Chondrocyte (in vitro differentiated cells): Measurements from ENCODE around the gene CPXM1. TPM values are rescaled to one million over a fixed set of nuclear protein-coding genes. Genes with fewer than 3 reads are reported as not detected.
"Not testable (repeated sequence)": the region's sequence is repeated elsewhere in the genome, so short reads cannot be mapped to it uniquely, and the experiment has no call there.

Experiments
- DNase-seq: peaks from one replicate; pipeline ENCODE4 v3.0.0; 2021; ENCODE audit warnings: mixed read lengths, low spot score
- H3K27ac Mint-ChIP-seq: one replicate; pipeline ENCODE4 v1.8.0; 2021; ENCODE audit warnings: mild to moderate bottlenecking, moderate library complexity, mixed read lengths; ENCODE audit not compliant: unreplicated experiment
- H3K27me3 Mint-ChIP-seq: 2 replicates; pipeline ENCODE4 v1.8.0; 2021; ENCODE audit warnings: low read depth, mixed read lengths
- H3K36me3 Mint-ChIP-seq: 2 replicates; pipeline ENCODE4 v1.8.0; 2021; ENCODE audit warnings: low read depth, mixed read lengths
- H3K4me1 Mint-ChIP-seq: 2 replicates; pipeline ENCODE4 v1.8.0; 2021; ENCODE audit warnings: low read depth, mild to moderate bottlenecking, mixed read lengths
- H3K4me3 Mint-ChIP-seq: one replicate; pipeline ENCODE4 v1.8.0; 2021; ENCODE audit warnings: mild to moderate bottlenecking, moderate library complexity, mixed read lengths; ENCODE audit not compliant: unreplicated experiment
- H3K9me3 Mint-ChIP-seq: 2 replicates; pipeline ENCODE4 v1.8.0; 2021; ENCODE audit warnings: low read depth, mixed read lengths
- total RNA-seq: library from RNA; stranded (reverse); gene quantifications from 3 replicates; pipeline ENCODE4 v1.2.1, GENCODE V29; 2021
- TF ChIP-seq, protein P1 (sequence below): fragments of 200-600 bp; sonication (generic); IDR thresholded peaks from 2 replicates; pipeline ENCODE4 v1.5.0; 2021; ENCODE audit warnings: antibody characterized with exemption, mild to moderate bottlenecking, moderate library complexity

CPXM1 gene
- total RNA-seq, 1 donor from 2014 or later: 6.3 TPM

DNA sequence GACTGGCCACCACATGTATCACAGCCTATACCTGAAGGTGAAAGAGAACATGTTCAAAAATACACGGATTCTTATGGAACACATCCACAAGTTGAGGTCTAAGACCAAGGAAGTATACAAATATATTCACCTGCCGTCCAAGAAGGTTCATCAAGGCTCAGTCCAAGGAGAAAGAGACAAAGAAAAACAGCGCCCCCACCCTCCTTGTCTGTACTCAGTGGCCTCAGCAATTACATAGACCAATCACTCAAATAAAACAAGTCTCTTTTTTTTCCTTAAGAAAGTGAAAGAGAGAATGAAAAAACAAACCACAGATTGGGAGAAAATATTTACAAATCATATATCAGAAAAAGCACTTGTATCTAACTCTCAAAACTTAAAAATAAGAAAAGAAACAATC lies 19.5 kb downstream of the CPXM1 start:
- Mint-ChIP-seq H3K4me1 (no peaks in the 10 kb centered on the region), H3K9me3 (no peaks in the 10 kb centered on the region), H3K4me3 (no peak overlapping the region), H3K36me3 (peaks cover 2% of the 10 kb centered on the region), H3K27ac (no peak overlapping the region), H3K27me3 (peaks cover 35% of the 10 kb centered on the region)
- TF ChIP-seq, protein P1, sequence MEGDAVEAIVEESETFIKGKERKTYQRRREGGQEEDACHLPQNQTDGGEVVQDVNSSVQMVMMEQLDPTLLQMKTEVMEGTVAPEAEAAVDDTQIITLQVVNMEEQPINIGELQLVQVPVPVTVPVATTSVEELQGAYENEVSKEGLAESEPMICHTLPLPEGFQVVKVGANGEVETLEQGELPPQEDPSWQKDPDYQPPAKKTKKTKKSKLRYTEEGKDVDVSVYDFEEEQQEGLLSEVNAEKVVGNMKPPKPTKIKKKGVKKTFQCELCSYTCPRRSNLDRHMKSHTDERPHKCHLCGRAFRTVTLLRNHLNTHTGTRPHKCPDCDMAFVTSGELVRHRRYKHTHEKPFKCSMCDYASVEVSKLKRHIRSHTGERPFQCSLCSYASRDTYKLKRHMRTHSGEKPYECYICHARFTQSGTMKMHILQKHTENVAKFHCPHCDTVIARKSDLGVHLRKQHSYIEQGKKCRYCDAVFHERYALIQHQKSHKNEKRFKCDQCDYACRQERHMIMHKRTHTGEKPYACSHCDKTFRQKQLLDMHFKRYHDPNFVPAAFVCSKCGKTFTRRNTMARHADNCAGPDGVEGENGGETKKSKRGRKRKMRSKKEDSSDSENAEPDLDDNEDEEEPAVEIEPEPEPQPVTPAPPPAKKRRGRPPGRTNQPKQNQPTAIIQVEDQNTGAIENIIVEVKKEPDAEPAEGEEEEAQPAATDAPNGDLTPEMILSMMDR: no peak
- DNase-seq: no peak

DNA sequence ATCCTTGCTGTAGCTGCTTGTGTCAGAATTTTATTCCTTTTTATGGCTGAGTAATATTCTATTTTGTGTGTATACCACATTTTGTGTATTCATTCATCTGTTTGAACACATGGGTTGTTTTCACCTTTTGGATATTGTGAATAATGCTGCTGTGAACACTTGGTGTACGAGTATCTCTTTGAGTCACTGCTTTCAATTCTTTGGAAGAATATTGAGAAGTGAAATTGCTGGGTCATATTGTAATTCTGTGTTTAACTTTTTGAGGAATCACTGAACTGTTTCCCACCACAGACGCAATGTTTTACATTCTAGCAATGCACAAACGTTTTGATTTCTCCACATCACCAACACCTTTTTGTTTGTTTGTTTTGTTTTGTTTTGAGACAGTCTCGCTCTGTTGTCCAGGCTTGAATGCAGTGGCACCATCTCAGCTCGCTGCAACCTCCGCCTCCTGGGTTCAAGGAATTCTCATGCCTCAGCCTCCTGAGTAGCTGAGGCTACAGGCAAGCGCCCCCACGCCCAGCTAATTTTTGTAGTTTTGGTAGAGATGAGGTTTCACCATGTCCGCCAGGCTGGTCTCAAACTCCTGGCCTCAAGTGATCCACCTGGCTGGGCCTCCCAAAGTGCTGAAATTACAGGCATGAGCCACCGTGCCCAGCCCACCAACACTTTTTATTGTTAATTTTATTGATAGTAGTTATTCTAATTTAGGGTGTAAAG lies 21.7 kb downstream of the CPXM1 start:
- Mint-ChIP-seq H3K4me1 (no peaks in the 10 kb centered on the region), H3K27me3 (peaks cover 42% of the 10 kb centered on the region), H3K9me3 (no peaks in the 10 kb centered on the region), H3K36me3 (peaks cover 2% of the 10 kb centered on the region), H3K4me3 (no peak overlapping the region), H3K27ac (no peak overlapping the region)
- peak; percentile 25 for DNase-seq
- TF ChIP-seq, protein P1: no peak

DNA sequence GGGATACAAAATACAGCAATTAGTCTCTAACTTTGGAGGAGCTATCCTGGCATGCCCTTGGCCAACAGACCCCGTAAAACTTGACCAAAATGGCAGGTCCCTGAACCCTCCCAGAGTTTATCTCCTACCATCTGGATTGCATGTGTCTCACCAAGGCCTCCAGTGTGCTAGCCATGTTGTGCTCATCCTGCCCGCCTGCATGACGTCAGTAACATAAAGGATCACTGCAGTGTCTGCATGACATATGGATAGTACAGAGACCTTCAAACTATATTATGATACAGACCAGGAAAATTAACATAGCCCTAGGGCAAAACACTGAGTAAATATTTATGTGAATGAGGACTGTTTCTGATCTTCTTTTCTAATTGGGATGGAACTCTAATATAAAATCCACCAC lies 25.3 kb downstream of the CPXM1 start:
- no peak overlapping the region for H3K4me3 Mint-ChIP-seq
- TF ChIP-seq, protein P1: no peak
- H3K36me3 Mint-ChIP-seq: peaks cover 2% of the 10 kb centered on the region

DNA sequence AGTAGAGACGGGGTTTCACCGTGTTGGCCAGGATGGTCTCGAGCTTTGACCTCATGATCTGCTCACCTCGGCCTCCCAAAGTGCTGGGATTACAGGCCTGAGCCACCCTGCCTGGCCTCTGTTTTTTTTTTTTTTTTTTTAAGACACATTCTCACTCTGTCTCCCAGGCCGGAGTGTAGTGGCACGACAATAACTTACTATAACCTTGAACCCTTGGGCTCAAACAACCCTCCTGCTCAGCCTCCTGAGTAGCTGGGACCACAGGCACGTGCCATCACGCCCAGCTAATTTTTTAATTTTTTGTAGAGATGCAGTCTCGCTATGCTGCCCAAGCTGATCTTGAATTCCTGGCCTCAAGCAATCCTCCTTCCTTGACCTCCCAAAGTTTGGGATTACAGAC lies 26.6 kb downstream of the CPXM1 start:
- Mint-ChIP-seq H3K27me3 (peaks cover 30% of the 10 kb centered on the region), H3K9me3 (no peaks in the 10 kb centered on the region), H3K27ac (no peak overlapping the region), H3K4me1 (peaks cover under 1% of the 10 kb centered on the region), H3K36me3 (peaks cover 2% of the 10 kb centered on the region), H3K4me3 (no peak overlapping the region)
- DNase-seq: no peak
- TF ChIP-seq, protein P1: no peak

More for the DNA sequence above, 25.3 kb downstream of the CPXM1 start:
- H3K27me3 Mint-ChIP-seq: peaks cover 38% of the 10 kb centered on the region
- no peak for DNase-seq
- no peaks in the 10 kb centered on the region for H3K9me3 Mint-ChIP-seq
- no peak overlapping the region for H3K27ac Mint-ChIP-seq
- H3K4me1 Mint-ChIP-seq: no peaks in the 10 kb centered on the region

DNA sequence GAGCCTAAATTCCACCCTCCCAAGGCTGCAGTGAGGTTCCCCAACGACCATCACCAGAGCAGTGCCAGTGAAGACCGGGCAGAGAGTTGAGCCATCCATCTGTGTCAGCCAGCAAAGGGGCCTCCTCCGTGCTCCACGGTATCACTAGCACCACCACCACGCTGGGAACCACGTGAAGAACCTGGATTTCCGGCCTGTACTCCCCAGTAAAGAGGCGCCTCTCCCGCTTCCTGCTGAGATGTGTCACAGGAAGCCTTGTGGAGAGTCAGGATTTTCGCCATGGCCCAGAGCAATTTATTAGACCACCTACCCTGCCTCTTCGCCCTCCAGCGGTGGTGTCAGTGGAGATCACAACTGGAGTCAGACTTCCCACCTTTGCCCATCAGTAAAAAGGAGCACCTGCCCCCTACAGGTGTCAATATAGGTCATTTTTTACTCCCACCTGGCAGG lies 28.8 kb downstream of the CPXM1 start:
- peaks cover 19% of the 10 kb centered on the region for H3K27me3 Mint-ChIP-seq
- H3K4me1 Mint-ChIP-seq: peaks cover 14% of the 10 kb centered on the region
- TF ChIP-seq, protein P1: no peak
- H3K9me3 Mint-ChIP-seq: no peaks in the 10 kb centered on the region
- H3K27ac Mint-ChIP-seq: no peak overlapping the region
- H3K4me3 Mint-ChIP-seq: no peak overlapping the region
- DNase-seq: peak; percentile 55
- H3K36me3 Mint-ChIP-seq: no peaks in the 10 kb centered on the region

DNA sequence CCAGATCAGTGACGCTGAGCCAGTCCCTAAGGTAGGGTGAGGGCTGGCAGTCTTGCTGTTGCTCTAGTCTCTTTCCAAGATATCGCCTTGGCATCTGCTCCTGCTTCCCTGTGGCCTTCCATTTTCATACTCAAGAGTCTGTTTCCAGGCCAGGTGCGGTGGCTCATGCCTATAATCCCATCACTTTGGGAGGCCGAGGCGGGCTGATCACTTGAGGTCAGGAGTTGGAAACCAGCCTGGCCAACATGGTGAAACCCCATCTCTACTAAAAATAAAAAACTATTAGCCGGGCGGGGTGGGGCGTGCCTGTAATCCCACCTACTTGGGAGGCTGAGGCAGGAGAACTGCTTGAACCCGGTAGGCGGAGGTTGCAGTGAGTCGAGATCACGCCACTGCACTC lies 30.3 kb downstream of the CPXM1 start:
- H3K36me3 Mint-ChIP-seq, H3K9me3 Mint-ChIP-seq, H3K4me3 Mint-ChIP-seq, H3K27ac Mint-ChIP-seq: not testable (repeated sequence)
- DNase-seq: peak; percentile 41
- Mint-ChIP-seq H3K27me3 (peaks cover 15% of the 10 kb centered on the region), H3K4me1 (peaks cover 14% of the 10 kb centered on the region)
